NCI-H146 treated with DMSO at 0.1 percent for 48 hours (cell line): ENCODE measurements around the gene NACC2.

ENCODE experiments used
- DNase-seq: peaks from one replicate; lab custom pipeline; 2025; ENCODE audit not compliant: unreplicated experiment; lab: John Stamatoyannopoulos, UW

Gene NACC2, protein sequence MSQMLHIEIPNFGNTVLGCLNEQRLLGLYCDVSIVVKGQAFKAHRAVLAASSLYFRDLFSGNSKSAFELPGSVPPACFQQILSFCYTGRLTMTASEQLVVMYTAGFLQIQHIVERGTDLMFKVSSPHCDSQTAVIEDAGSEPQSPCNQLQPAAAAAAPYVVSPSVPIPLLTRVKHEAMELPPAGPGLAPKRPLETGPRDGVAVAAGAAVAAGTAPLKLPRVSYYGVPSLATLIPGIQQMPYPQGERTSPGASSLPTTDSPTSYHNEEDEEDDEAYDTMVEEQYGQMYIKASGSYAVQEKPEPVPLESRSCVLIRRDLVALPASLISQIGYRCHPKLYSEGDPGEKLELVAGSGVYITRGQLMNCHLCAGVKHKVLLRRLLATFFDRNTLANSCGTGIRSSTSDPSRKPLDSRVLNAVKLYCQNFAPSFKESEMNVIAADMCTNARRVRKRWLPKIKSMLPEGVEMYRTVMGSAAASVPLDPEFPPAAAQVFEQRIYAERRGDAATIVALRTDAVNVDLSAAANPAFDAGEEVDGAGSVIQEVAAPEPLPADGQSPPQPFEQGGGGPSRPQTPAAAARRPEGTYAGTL

DNA sequence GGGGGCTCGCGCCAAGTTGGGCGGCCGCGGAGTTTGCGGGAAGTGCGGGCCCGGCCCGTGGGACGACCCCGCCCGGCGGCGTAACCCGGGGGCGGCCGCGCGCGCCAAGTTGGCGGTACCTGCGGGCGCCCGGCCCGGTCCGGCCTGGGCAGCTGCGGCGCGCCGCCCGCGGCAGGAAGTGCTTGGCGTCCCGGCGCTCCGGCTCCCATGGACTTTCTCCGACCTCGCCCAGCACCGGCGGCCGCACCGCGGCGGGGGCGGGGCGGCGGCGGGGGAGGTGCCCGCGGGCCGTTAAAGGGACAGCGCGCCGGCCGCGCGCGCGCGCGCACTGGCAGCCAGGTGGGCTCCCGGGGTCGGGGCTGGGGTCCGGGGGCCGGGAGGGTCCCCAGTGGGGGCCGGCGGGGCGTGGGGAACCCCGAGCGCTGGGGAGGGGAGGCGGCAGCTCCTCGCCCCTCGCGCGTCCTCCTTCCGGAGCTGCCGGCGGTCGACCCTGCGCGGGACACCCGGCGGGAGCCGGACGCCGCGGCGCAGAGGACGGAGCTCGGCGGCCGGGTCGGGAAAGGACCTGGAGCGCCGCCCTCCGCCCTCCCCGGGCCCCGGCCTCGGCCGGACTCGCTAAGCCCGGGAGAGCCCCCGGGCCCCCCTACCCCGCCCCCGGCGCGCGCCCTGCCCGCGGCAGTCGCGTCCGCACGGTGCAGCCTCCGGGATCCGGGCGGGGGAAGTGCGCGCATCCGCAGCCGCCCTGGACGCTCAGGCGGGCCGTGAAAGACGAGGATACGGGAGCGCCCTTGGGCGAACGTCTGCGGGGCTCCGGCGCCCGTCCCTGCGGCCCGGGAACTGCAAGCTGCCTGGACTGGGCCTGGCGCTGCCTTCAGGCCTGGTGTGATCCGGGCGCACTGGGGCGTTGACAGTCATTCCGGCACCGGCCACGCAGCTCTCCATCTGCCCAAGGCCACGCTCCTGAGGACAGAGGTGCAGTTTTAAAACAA is at the start of gene NACC2:
TSS of gene NACC2 (minus strand) at position 220 of the 989 bp plus-strand sequence. CDS start 44,768 bp downstream, outside the sequence.
- peak; percentile 15 for DNase-seq

DNA sequence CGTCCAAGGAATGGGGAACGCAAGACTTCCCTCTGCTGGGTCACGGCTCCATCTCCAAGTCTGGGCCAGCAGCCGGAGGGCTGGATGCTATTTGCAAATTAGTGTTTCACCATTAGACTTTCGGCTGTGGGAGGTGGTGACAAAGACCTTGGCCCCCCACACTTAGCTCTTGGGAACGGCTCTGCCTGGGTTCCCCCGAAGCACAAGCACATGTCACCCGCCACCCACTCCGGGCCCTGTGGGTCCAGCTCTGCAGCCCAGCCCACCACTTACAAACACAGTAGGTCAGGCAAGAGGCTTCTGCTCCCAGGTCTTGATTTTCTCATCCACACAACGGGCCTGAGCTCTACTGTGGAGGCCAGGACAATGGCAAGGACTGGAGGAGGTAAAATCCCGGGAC is 49.4 kb upstream of the NACC2 start:
- no peak for DNase-seq

DNA sequence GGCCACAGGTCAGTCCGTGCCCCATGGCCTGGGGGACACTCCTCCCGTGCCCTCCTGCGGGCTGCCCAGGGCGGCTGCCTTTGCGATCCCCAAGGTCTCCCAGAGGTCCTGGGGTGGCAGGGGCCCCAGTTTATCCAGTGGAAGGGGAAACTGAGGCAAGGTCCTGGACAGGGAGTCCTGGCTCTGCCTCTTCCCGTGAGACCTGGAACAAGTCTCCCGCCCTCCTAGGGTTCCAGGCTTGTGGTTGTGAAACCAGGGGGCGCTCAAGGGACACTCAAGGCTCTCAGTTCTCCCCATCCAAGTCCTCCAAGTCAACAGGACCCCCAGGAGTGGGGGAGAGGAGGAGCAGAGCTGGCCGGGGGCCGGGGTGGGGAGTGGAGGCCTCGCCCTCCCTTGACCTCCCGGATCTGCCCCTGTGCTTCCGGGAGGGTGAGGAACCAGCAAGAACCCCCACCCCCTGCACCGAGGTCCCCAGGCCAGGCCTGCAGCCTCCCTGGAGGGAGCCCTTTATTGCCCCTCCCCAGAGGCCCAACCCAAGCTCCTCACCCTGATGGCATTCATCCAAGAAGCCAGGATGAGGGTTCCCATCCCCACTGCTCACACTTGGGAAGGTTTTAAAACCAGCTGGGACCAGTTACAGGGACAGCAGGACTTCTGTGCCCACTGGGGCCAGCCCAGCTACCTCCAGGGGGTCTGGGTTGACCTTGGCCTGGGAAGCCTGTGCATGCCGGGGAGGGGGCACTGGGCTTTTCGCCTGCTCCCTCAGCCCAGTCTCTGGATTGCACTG is 48.3 kb upstream of the NACC2 start:
- no peak for DNase-seq

DNA sequence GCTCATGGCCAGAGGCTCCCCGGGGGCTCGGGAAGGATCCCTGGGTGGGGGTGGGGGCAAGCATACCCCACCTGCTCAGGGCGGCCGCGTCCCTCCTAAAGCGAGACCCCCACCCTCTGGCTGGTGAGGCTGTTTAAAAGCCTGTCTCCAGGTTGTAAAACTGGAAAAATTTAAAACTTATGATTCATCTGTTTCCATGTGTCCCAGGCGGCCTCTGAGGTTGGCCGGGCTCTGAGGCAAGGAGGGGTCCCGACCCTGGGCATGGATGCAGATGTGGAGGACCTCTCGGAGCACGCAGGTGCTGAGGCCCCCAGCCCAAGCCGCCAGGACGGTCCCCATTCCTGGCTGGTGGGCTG is 47.7 kb upstream of the NACC2 start:
- no peak for DNase-seq

DNA sequence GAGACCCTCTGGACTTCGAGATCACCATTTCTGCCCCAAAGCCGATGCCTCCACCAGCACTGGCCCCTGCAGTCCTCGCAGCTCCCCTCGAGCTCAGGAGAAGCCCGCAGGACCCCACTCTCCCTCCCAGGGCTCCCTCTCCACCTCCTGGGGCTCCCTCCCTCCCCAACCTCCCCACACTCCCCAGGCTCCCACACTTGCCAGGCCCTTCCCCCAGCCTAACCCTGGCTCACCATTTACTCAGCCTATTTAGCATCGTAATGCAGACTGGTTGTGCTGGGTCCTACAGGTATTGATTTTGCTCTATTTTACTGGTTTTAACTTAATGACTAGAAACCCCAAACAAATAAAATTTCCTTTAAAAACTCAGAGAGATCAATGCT is 47.3 kb upstream of the NACC2 start:
- DNase-seq: no peak

DNA sequence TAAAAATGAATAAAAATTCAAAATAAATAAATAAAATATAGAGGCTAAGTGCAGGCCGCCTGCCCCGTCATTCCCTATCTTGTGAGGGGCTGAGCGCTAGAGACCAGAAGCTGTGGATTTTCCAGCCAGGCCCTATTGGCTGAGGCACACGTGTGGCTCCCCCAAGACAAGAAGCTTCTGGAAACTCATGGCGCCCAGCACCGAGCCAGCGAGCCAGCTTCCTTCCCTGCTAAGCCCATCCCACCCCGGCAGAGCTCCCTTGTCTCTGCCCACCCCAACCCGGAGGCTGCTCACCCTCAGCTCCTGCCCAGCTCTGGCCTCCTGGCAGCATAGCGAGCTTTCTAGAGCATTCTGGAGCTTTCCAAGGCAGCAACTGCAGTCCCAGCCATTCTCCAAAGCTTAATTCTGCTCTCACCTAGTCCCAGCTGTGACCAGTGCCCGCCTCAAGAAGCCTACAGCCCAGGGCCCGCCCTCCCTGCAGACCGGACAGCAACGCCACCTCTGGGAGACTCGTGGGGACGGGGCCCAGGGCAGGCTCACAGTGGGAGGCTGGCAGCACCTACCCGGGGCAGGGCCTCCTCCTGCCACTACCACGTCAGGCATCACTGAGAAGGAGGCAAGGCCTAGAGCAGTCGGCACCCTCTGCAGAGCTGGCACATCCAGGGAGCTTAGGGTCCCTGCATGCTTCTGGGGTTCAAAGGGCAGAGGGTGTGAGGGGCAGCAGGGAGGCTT is 46.8 kb upstream of the NACC2 start:
- DNase-seq: no peak

DNA sequence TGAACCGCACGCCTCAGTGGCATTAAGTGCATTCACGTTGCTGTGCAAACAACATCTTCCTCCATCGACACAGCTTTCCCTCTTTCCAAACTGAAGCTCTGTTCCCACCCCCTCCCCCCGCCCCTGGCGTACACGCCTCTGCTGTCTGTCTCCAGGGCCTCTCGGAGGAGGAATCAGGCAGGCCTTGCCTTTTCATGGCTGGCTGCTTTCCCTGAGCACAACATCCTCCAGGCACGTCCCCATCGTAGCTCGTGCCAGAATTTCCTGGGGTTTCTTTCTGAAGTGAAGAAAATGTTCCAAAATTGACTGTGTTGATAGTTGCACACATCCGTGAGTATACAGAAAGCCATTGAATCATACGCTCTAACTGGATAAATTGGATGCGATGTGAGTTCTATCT is 45.9 kb upstream of the NACC2 start:
- DNase-seq: no peak

DNA sequence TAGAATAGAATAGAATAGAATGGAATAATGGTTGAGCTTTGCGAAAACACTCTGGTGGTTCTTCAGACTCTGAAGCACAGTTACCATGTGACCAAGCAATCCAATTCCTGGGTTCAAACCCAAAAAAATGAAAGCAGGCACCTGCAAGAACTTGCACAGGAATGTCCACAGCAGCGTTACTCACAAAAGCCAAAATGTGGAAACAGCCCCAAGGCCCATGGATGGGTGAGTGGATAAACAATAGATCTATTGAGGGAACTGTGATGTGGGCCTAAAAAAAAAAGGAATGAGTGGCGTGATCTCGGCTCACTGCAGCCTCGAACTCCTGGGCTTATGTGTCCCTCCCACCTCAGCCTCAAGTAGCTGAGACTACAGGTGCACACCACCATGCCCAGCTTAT is 45.0 kb upstream of the NACC2 start:
- no peak for DNase-seq

DNA sequence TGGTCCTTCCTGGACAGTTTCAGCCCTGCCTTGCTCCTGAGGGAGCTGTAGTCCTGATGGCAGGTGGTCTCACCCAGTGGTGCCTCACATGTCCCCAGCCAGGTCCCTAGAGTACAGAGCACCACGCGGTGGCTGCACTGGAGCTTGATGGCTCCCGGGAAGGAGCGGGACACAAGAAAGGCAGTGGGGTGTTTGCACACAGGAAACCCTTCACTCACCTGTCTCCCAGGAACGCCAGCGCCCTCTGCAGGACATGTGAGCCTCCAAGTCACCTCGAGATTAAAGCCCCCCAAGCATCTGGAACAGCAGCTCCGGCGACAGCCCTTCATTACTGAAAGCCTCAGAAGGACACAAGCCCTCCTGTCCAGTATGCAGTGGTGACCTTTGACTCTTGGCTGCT is 43.5 kb upstream of the NACC2 start:
- DNase-seq: no peak

DNA sequence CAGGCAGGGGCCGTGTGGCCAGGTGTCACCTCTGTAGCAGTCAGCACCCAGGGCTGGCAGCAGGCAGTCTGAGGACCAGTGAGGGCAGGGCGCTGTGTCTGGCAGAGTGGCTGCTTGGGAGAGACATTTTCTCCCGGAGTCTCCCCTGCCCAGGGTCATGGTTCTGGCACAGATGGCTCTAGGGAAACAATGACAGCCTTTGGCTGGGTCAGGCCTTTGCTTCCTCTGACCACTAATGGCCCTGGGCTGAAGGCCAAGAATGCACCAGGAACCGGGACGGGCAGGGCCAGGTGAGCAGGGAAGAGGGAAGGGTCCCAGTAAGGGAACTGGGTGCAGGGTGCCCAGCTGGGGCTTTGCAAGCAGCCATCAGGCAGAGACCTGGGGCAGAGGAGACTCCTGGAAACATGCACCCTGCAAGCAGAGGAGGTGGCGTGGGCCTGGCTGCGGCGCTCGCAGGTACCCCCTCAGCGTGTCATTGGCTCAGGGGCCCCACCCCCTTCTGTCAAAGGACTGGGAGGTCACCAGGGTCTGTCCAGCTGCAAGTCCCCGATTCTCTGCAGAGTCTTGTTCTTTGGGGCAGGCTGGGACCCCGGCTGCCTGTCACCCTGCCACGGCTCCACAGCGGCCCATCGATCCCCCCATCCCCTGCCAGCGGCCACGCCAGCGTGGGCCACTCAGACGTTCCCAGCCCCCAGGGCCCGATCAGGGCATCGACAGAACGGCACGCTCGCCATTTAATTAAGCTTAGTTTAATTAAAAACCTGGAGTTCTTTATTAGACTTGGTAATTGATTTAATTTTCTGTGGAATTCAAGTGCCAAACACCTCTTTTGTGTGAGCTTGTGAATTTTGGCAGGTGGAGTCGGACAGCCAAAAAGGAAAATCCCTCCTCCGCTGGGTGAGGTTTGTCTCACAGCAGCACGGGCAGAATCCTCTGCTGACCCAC is 42.5 kb upstream of the NACC2 start:
- no peak for DNase-seq

DNA sequence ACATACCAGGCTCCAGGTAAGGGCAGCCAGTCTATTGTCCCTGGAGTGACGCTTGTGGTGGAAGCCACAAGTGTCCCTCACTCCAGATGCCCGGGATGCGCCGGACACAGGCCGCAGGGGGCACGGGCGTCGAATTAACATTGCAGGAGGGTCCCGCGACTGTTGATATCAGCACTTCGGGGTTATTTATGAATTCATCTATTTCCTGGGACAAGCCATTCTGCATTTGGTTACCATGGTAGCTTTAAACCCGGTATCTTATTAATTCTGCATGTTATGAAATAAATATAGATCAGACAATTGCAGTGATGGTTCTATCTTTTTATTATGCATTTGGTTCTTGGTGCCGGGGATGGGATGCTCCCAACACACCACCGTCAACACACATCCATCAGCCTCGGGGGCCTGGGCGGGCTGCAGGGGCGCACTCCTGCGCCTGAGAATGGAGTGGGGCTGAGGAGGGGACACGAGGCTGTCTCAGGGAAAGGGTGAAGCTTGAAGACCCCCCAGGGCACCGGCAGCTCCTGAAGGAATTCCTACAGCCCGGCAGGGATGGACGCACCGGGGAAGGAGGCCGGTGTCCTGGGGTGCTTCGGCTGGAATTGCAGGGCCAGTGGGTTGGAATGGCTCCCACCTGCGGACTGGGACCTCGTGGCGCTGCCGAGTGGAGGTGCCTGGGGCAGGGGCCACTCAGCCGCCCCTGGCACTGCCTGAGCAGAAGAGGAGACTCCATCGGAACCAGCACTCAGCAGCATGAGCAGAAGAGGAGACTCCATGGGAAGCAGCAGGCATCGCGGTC is 41.2 kb upstream of the NACC2 start:
- no peak for DNase-seq

DNA sequence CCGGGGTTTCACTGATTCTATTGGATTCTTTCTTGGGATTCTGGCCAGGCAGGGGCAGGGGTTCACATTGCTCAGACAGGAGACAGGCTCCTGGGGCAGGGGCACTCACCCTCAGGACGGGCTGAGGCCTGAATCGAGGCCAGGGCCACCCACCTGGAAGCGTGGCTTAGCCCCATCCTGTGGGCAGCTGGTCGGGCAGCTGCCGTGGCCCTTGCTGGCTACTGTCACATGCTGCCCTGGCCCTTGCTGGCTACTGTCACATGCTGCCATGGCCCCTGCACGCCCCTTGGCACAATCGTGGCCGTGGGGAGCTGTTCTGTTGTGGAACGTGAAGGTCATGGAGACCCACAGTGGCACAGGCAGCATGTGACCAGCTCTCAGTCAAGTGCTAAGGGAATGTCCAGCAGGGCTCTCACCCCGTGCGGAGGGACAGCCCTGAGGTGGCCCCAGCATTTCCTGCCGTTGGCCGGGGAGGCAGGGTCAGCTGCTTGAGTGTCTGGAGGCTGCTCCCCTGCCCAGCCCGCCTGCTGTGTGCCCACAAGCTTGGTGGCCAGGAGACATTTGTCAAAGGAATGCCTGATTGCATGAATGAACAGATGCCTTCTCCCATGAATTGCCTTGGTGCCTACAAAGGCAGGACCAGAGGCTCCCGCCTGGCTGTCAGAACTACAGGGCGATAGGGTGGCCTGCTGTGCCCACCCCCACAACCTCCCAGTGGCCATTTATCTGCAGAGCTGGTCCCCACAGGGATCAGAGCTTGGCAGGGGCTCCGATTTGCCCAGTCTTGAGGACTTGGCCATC is 40.4 kb upstream of the NACC2 start:
- DNase-seq: no peak

DNA sequence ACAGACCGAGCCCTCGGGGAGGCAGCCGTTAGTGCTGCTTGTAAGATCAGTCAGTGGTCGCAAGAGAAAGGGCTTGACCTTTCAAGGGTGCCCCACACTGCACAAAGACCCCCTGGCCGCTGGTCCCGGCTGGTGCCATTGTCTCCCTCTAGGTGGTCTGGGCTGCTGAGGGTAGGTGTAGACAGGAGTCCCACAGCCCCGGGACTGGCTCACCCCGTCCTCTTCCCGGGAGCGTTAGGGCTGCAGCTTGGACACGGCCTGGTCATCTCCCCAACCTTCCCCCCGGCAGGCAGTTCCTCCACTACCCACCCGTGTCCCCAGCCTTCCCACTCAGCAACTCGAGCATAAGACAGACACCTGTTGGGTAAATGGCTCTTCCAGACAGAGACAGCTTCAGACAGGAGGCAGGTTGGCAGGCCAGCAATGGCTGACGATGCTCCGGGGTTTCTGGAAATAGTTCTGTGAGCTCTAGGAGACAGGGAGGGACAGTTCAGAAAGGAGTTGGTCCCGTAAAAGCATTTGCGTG is 38.9 kb upstream of the NACC2 start:
- no peak for DNase-seq

DNA sequence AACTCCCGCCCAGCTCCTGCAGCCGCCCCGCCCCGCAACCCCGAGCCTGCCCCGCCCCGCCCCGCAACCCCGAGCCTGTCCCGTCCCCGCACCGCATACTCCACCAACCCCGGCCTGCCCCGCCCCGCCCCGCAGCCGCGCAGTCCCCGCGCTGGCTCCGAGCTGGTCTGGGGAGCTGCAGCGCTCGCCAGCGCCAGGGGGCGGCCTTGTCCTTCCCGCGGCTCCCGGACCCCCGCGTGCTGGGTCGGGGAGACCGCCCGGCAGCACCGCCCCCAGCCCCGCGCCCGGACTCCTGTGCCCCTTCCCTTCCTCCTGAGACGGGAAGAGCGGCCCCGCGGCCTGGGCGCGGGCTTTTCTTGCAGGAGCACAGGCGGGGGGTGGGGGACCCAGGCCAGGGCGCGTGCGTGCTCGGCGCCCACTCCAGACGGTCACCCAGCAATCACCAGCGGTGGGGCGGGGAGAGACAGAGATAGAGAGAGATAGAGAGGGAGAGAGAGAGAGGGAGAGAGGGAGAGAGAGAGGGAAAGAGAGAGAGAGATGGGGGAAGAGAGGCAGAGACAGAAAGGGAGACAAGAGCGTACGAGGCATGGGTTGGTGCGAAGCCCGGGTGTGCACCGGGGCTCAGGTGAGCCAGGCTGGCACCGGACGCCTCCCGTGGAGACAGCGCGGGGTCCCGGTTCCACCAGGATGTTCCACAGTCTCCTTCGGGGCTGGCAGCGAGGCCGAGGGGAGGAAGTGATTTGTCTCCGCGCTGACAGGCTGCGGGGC is 38.3 kb upstream of the NACC2 start:
- peak; percentile 9 for DNase-seq

DNA sequence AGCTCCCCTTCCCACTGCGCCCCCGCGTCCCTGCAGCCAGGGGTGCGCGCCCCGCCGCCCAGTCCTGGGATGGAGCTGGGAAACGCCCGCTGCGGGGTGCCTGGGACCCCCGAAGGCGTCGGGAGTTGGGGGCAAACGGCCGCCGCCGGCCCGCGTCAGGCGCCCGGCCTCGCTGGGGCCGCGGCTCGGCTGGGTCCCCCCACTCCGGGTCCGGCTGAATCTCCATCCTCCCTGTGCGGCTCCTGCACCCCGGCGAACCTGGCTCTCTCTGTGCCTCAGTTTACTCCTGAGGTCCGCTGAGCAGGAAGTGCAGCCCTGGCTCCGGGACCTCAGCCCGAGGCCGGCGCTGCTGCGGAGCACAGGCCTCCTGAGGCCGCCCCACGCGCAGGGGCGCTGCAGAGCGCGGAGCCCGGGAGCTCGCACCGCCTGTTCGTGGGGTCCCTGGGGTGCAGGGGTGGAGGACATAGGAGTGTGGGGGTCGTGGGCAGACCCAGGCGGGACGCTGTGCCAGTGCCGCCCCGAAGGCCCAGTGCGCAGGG is 37.5 kb upstream of the NACC2 start:
- no peak for DNase-seq
